HL-60 (cell line): Measurements from ENCODE around the gene FCRL2.
"Not testable (repeated sequence)": the region's sequence is repeated elsewhere in the genome, so short reads cannot be mapped to it uniquely, and the experiment has no call there.

ENCODE experiments used
- DNase-seq, 2 experiments: peaks; one replicate each; pipeline ENCODE4 v3.0.0-alpha.2; 2010 to 2020; ENCODE audit warnings: low read depth in 1 of 2, low spot score in 1 of 2
- H3K27ac ChIP-seq: fragments of 250-450 bp; sonication (Bioruptor Pico); replicated peaks from 2 replicates; pipeline ENCODE4 v1.5.1; 2020; ENCODE audit warnings: mild to moderate bottlenecking, moderate library complexity
- H3K27me3 ChIP-seq: fragments of 250-450 bp; sonication (Bioruptor Pico); 2 replicates; pipeline ENCODE4 v1.5.1; 2021; ENCODE audit warnings: mild to moderate bottlenecking, moderate library complexity; ENCODE audit not compliant: insufficient read depth, poor library complexity, severe bottlenecking
- H3K4me3 ChIP-seq: replicated peaks from 2 replicates; pipeline ENCODE4 v1.5.1; 2011; ENCODE audit warnings: mild to moderate bottlenecking, control low read depth, low read length; ENCODE audit not compliant: insufficient read depth
- GABPA ChIP-seq: IDR thresholded peaks from 2 replicates; pipeline ENCODE4 v1.6.1; 2012; ENCODE audit warnings: low read depth
- POLR2AphosphoS5 ChIP-seq: IDR thresholded peaks from 2 replicates; pipeline ENCODE4 v1.6.1; 2012; ENCODE audit warnings: low read depth
- SPI1 ChIP-seq: IDR thresholded peaks from 2 replicates; pipeline ENCODE4 v1.6.1; 2012; ENCODE audit warnings: low read depth, mild to moderate bottlenecking, borderline replicate concordance
- TF ChIP-seq, protein P1 (sequence below): IDR thresholded peaks from one replicate; pipeline ENCODE4 v1.5.1; 2011; ENCODE audit warnings: low read length, control low read depth, inconsistent platforms; ENCODE audit not compliant: insufficient read depth
- TF ChIP-seq, protein P2 (sequence below): IDR thresholded peaks from 2 replicates; pipeline ENCODE4 v1.6.1; 2012; ENCODE audit warnings: low read depth; ENCODE audit not compliant: insufficient replicate concordance

FCRL2 gene

DNA sequence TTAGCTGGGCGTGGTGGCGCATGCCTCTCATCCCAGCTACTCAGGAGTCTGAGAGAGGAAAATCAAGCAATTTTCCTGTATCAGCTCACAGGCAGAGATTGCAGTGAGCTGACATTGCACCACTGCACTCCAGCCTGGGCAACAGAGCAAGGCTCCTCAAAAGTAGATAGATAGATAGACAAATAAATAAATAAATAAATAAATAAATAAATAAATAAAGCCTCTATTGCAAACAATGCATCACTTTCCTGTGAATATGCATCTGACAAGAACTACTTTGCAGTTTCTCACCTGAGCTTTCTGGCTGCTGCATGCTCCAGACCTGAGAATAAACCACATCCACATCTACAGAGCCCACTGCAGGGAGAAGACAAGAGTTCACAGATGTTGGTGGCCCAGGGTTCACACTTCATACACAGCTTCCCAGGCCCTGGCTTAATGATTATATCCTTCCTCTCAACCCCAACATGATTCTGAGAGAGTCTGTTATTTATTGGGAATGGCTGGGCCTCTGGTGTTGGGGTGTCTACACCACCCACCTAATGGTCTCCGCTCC is 28.6 kb downstream of the FCRL2 start:
- Histone ChIP-seq H3K4me3 (no peak overlapping the region), H3K27ac (no peak overlapping the region), H3K27me3 (no peaks in the 10 kb centered on the region)
- no peak for DNase-seq
- TF ChIP-seq SPI1 (no peak), GABPA (no peak), POLR2AphosphoS5 (no peak)
- TF ChIP-seq, protein P1, sequence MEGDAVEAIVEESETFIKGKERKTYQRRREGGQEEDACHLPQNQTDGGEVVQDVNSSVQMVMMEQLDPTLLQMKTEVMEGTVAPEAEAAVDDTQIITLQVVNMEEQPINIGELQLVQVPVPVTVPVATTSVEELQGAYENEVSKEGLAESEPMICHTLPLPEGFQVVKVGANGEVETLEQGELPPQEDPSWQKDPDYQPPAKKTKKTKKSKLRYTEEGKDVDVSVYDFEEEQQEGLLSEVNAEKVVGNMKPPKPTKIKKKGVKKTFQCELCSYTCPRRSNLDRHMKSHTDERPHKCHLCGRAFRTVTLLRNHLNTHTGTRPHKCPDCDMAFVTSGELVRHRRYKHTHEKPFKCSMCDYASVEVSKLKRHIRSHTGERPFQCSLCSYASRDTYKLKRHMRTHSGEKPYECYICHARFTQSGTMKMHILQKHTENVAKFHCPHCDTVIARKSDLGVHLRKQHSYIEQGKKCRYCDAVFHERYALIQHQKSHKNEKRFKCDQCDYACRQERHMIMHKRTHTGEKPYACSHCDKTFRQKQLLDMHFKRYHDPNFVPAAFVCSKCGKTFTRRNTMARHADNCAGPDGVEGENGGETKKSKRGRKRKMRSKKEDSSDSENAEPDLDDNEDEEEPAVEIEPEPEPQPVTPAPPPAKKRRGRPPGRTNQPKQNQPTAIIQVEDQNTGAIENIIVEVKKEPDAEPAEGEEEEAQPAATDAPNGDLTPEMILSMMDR, result no peak
- TF ChIP-seq, protein P2, sequence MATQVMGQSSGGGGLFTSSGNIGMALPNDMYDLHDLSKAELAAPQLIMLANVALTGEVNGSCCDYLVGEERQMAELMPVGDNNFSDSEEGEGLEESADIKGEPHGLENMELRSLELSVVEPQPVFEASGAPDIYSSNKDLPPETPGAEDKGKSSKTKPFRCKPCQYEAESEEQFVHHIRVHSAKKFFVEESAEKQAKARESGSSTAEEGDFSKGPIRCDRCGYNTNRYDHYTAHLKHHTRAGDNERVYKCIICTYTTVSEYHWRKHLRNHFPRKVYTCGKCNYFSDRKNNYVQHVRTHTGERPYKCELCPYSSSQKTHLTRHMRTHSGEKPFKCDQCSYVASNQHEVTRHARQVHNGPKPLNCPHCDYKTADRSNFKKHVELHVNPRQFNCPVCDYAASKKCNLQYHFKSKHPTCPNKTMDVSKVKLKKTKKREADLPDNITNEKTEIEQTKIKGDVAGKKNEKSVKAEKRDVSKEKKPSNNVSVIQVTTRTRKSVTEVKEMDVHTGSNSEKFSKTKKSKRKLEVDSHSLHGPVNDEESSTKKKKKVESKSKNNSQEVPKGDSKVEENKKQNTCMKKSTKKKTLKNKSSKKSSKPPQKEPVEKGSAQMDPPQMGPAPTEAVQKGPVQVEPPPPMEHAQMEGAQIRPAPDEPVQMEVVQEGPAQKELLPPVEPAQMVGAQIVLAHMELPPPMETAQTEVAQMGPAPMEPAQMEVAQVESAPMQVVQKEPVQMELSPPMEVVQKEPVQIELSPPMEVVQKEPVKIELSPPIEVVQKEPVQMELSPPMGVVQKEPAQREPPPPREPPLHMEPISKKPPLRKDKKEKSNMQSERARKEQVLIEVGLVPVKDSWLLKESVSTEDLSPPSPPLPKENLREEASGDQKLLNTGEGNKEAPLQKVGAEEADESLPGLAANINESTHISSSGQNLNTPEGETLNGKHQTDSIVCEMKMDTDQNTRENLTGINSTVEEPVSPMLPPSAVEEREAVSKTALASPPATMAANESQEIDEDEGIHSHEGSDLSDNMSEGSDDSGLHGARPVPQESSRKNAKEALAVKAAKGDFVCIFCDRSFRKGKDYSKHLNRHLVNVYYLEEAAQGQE, result no peak

DNA sequence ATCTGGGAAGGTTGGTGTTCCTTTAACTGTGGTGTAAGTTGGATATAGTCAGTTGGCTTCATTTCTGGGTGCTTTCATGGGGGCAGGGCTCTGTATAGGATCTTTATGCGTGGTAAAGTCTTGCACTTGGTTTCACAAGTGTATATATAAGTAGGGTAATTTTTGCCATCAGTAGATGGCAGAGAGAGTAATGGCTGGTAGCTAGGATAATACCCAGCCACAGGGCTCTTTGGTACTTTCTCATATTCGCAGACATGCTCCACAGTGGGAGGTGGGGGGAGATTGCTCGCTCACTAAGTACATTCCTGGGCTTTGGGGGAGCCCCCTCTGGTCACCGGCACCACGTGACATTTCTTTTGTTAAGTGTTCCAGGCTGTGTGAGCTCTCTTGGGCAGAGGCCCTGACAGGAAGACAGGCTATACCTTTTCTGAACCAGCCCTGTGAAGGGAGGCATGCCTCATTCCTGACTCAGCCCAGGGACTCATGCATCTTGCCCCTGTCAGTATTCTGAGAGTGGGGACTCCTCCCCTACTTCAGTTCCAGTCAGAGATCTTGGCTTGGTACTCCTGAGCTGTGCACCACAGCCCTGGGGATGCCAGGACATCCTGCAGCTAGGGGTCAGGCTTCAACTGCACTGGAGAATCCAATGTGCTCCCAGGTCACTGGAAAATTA is 37.6 kb downstream of the FCRL2 start:
- TF ChIP-seq, protein P1, result no peak
- TF ChIP-seq, protein P2, result no peak
- no peak for TF ChIP-seq GABPA
- no peak for TF ChIP-seq POLR2AphosphoS5
- no peak for TF ChIP-seq SPI1
- no peak for DNase-seq
- Histone ChIP-seq H3K4me3 (no peak overlapping the region), H3K27me3 (no peaks in the 10 kb centered on the region), H3K27ac (no peak overlapping the region)

DNA sequence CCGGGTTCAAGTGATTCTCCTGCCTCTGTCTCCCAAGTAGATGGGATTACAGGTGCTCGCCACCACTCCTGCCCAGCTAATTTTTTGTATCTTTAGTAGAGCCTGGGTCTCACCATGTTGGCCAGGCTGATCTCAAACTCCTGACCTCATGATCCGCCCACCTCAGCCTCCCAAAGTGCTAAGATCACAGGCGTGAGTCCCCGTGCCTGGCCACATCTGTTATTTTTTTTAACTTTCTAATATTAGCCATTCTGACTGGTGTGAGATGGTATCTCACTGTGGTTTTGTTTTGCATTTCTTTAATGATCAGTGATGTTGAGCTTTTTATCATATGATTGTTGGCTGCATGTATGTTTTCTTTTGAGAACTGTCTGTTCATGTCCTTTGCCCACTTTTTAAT is 40.9 kb downstream of the FCRL2 start:
- not testable (repeated sequence) for H3K27ac ChIP-seq, H3K27me3 ChIP-seq, H3K4me3 ChIP-seq, DNase-seq

DNA sequence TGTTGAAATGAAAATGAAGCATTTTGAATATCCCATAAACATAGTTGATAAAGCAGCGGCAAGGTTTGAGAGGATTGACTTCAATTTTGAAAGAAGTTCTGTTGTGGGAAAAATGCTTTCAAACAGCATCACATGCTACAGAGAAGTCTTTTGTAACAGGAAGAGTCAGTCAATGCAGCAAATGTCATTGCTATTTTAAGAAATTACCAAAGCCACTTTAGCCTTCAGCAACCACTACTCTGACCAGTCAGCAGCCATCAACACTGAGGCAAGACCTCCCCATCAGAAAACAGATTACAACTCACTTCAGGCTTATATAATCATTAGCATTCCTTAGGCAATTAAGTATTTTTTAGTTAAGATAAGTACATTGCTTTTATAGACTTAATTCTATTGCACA is 42.6 kb downstream of the FCRL2 start:
- TF ChIP-seq GABPA, result no peak
- TF ChIP-seq, protein P2, result no peak
- no peak for TF ChIP-seq POLR2AphosphoS5
- Histone ChIP-seq H3K4me3 (no peak overlapping the region), H3K27me3 (no peaks in the 10 kb centered on the region), H3K27ac (peak overlapping the region; percentile 31; the same call in 1 of the 2 replicates)
- peak; percentile 41 to 55 for DNase-seq
